WTC11 (cell line): ENCODE data around the gene ZER1. TPM values are rescaled to one million over a fixed set of nuclear protein-coding genes. Genes with fewer than 3 reads are reported as not detected.

ENCODE experiments used
- ATAC-seq: fragments of 200-7000 bp; cut with Tn5 transposase; 2 replicates; pipeline ENCODE4 v1.10.0; 2021; ENCODE audit warnings: mild to moderate bottlenecking, moderate library complexity
- CTCF ChIA-PET: fragments of 300-600 bp; sonication (Branson Sonifier 250); formaldehyde crosslinking; loops from one replicate; lab custom pipeline; 2021; ENCODE audit warnings: antibody characterized with exemption; lab: Charles Lee
- POLR2A ChIA-PET: fragments of 350-600 bp; sonication (Branson Sonifier 250); formaldehyde crosslinking; loops from one replicate; lab custom pipeline; 2021; ENCODE audit warnings: antibody characterized with exemption; lab: Charles Lee
- DNase-seq: peaks from one replicate; pipeline ENCODE4 v3.0.0; 2021; ENCODE audit warnings: low spot score
- H3K27ac Mint-ChIP-seq: 2 replicates; pipeline ENCODE4 v1.8.0; 2021; ENCODE audit warnings: mixed read lengths
- H3K27me3 Mint-ChIP-seq: 2 replicates; pipeline ENCODE4 v1.8.0; 2021; ENCODE audit warnings: low read depth, mild to moderate bottlenecking, moderate library complexity, mixed read lengths
- H3K36me3 Mint-ChIP-seq: 2 replicates; pipeline ENCODE4 v1.8.0; 2021; ENCODE audit warnings: mixed read lengths
- H3K4me1 Mint-ChIP-seq: 2 replicates; pipeline ENCODE4 v1.8.0; 2022; ENCODE audit warnings: mixed read lengths
- H3K4me3 Mint-ChIP-seq: 2 replicates; pipeline ENCODE4 v1.8.0; 2021; ENCODE audit warnings: mild to moderate bottlenecking, moderate library complexity, mixed read lengths
- H3K9me3 Mint-ChIP-seq: 2 replicates; pipeline ENCODE4 v1.8.0; 2021; ENCODE audit warnings: mixed read lengths
- ATF2 ChIP-seq: sonication (generic); formaldehyde crosslinking; IDR thresholded peaks from 2 replicates; pipeline ENCODE4 v1.8.1; 2022; ENCODE audit warnings: low read depth, missing genetic modification reagents, borderline replicate concordance
- GABPB1 ChIP-seq: sonication (generic); formaldehyde crosslinking; IDR thresholded peaks from 2 replicates; pipeline ENCODE4 v1.8.1; 2023; ENCODE audit warnings: mild to moderate bottlenecking, missing genetic modification reagents
- GRHL2 ChIP-seq: fragments of 250-450 bp; sonication (Bioruptor Pico); IDR thresholded peaks from 2 replicates; pipeline ENCODE4 v1.8.0; 2022; ENCODE audit warnings: mild to moderate bottlenecking, moderate library complexity; ENCODE audit not compliant: insufficient replicate concordance, severe bottlenecking
- JUN ChIP-seq: sonication (generic); formaldehyde crosslinking; IDR thresholded peaks from 2 replicates; pipeline ENCODE4 v1.8.0; 2023; ENCODE audit warnings: mild to moderate bottlenecking, missing genetic modification reagents
- NFYB ChIP-seq: sonication (generic); formaldehyde crosslinking; conservative IDR thresholded peaks from 2 replicates; pipeline ENCODE4 v1.8.0; 2022; ENCODE audit warnings: low read depth, missing genetic modification reagents
- RELA ChIP-seq: sonication (generic); formaldehyde crosslinking; IDR thresholded peaks from 2 replicates; pipeline ENCODE4 v1.8.1; 2022; ENCODE audit warnings: missing genetic modification reagents, mild to moderate bottlenecking, borderline replicate concordance
- ZBTB21 ChIP-seq: sonication (generic); formaldehyde crosslinking; IDR thresholded peaks from 2 replicates; pipeline ENCODE4 v1.8.1; 2023; ENCODE audit warnings: mild to moderate bottlenecking, missing genetic modification reagents, borderline replicate concordance
- ZBTB43 ChIP-seq: sonication (generic); formaldehyde crosslinking; IDR thresholded peaks from 2 replicates; pipeline ENCODE4 v1.8.1; 2023; ENCODE audit warnings: mild to moderate bottlenecking, missing genetic modification reagents
- ZNF121 ChIP-seq: sonication (generic); formaldehyde crosslinking; IDR thresholded peaks from 2 replicates; pipeline ENCODE4 v1.8.0; 2023; ENCODE audit warnings: missing genetic modification reagents
- ZNF671 ChIP-seq: fragments of 250-450 bp; sonication (Bioruptor Pico); IDR thresholded peaks from 2 replicates; pipeline ENCODE4 v1.8.0; 2021; ENCODE audit warnings: mild to moderate bottlenecking
- total RNA-seq: library from RNA; stranded (reverse); gene quantifications from 3 replicates; pipeline ENCODE4 v1.2.3, GENCODE V29; 2021
- TF ChIP-seq, protein P1 (sequence below): sonication (generic); formaldehyde crosslinking; conservative IDR thresholded peaks from 2 replicates; pipeline ENCODE4 v1.8.1; 2023; ENCODE audit warnings: mild to moderate bottlenecking, low read depth, missing genetic modification reagents, moderate library complexity
- TF ChIP-seq, protein P2 (sequence below): sonication (generic); formaldehyde crosslinking; IDR thresholded peaks from 2 replicates; pipeline ENCODE4 v1.8.1; 2022; ENCODE audit warnings: mild to moderate bottlenecking, missing genetic modification reagents, moderate library complexity, borderline replicate concordance
- TF ChIP-seq, protein P3 (sequence below): sonication (generic); formaldehyde crosslinking; IDR thresholded peaks from 2 replicates; pipeline ENCODE4 v1.8.1; 2022; ENCODE audit warnings: mild to moderate bottlenecking, moderate library complexity, missing genetic modification reagents

Gene ZER1
- total RNA-seq, 1 experiment from 2014 or later: 23.8 TPM

GRCh38 chr9:128684325-128685199 lies 87.2 kb downstream of the ZER1 start (continued):
- TF ChIP-seq, protein P1, sequence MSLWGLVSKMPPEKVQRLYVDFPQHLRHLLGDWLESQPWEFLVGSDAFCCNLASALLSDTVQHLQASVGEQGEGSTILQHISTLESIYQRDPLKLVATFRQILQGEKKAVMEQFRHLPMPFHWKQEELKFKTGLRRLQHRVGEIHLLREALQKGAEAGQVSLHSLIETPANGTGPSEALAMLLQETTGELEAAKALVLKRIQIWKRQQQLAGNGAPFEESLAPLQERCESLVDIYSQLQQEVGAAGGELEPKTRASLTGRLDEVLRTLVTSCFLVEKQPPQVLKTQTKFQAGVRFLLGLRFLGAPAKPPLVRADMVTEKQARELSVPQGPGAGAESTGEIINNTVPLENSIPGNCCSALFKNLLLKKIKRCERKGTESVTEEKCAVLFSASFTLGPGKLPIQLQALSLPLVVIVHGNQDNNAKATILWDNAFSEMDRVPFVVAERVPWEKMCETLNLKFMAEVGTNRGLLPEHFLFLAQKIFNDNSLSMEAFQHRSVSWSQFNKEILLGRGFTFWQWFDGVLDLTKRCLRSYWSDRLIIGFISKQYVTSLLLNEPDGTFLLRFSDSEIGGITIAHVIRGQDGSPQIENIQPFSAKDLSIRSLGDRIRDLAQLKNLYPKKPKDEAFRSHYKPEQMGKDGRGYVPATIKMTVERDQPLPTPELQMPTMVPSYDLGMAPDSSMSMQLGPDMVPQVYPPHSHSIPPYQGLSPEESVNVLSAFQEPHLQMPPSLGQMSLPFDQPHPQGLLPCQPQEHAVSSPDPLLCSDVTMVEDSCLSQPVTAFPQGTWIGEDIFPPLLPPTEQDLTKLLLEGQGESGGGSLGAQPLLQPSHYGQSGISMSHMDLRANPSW (CRISPR knock-in tag): no peak
- TF ChIP-seq NFYB (no peak; the same call in 1 of the 2 replicates), ZNF121 (CRISPR knock-in tag) (no peak), GRHL2 (CRISPR knock-in tag) (no peak), ZBTB21 (CRISPR knock-in tag) (no peak), RELA (no peak), ATF2 (CRISPR knock-in tag) (no peak), GABPB1 (CRISPR knock-in tag) (0 out of 2 replicates have a peak, but pooled peaks have one; percentile 15)
- TF ChIP-seq, protein P2, sequence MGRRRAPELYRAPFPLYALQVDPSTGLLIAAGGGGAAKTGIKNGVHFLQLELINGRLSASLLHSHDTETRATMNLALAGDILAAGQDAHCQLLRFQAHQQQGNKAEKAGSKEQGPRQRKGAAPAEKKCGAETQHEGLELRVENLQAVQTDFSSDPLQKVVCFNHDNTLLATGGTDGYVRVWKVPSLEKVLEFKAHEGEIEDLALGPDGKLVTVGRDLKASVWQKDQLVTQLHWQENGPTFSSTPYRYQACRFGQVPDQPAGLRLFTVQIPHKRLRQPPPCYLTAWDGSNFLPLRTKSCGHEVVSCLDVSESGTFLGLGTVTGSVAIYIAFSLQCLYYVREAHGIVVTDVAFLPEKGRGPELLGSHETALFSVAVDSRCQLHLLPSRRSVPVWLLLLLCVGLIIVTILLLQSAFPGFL (CRISPR knock-in tag): no peak

DNA sequence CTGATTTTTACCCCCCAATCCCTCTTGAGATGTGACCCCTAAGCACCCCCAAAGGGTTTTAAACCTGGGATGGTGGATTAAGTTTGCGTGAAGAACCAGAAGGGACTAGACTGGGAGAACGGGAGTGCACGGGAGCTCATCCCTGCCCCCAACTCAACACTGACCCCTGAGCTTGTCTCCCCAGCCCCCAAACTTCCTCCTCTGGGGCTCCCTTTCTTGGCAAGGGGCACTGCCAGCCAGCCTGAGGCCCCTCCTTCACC lies 87.7 kb downstream of the ZER1 start:
- Mint-ChIP-seq H3K27ac (peak overlapping the region; percentile 97), H3K4me3 (peak overlapping the region; percentile 96), H3K36me3 (peaks cover 25% of the 10 kb centered on the region)
- CTCF ChIA-PET: interaction anchor here (0.8 to 3.4 kb wide), 5 partner anchors 18 to 264 kb away, joined by 3 to 19 read pairs (median 7); partner anchors contain the start of genes CERCAM, ENDOG and PKN3
- ATAC-seq: no peak
- TF ChIP-seq, protein P3, sequence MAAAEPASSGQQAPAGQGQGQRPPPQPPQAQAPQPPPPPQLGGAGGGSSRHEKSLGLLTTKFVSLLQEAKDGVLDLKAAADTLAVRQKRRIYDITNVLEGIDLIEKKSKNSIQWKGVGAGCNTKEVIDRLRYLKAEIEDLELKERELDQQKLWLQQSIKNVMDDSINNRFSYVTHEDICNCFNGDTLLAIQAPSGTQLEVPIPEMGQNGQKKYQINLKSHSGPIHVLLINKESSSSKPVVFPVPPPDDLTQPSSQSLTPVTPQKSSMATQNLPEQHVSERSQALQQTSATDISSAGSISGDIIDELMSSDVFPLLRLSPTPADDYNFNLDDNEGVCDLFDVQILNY: 0 out of 2 replicates have a peak, but pooled peaks have one; percentile 42
- 0 out of 2 replicates have a peak, but pooled peaks have one; percentile 71 for TF ChIP-seq ZBTB43 (CRISPR knock-in tag)
- TF ChIP-seq NFYB: peak; percentile 3; the same call in 1 of the 2 replicates
- no peak for TF ChIP-seq ZNF671 (CRISPR knock-in tag)
- peak; percentile 11; the same call in 1 of the 2 replicates for TF ChIP-seq JUN (CRISPR knock-in tag)
- TF ChIP-seq, all 79 proteins: peak for 4
- POLR2A ChIA-PET: interaction anchor here (0.8 to 1.7 kb wide), 5 partner anchors 14 to 48 kb away, joined by 3 to 7 read pairs (median 4); partner anchors contain the start of genes PKN3 and ZDHHC12
- Mint-ChIP-seq H3K27me3 (no peaks in the 10 kb centered on the region; the same call in 1 of the 2 replicates), H3K4me1 (peaks cover 44% of the 10 kb centered on the region), H3K9me3 (peaks cover 8% of the 10 kb centered on the region)
- DNase-seq: no peak
